ENCODE results near the gene MR1.

DNA sequence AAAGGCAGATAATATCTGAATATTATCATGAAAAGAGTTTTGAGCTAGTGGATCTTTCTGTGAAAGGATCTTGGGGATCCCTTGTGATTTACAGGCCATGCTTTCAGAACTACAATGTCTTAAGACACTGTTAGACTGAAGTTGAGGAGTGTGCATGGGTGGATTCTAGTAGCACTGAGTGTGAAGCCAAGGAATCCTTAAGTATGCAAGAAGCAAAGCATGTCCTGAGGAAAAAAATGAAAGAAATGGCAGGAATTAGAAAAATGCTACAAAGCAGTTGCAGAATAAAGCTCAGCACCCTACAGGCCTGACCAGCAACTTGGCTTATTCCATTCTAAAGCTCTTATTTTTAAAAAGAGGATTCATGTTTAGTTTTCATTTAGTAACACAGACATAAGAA is 23.0 kb upstream of the MR1 start:
- TF ChIP-seq, protein P1, sequence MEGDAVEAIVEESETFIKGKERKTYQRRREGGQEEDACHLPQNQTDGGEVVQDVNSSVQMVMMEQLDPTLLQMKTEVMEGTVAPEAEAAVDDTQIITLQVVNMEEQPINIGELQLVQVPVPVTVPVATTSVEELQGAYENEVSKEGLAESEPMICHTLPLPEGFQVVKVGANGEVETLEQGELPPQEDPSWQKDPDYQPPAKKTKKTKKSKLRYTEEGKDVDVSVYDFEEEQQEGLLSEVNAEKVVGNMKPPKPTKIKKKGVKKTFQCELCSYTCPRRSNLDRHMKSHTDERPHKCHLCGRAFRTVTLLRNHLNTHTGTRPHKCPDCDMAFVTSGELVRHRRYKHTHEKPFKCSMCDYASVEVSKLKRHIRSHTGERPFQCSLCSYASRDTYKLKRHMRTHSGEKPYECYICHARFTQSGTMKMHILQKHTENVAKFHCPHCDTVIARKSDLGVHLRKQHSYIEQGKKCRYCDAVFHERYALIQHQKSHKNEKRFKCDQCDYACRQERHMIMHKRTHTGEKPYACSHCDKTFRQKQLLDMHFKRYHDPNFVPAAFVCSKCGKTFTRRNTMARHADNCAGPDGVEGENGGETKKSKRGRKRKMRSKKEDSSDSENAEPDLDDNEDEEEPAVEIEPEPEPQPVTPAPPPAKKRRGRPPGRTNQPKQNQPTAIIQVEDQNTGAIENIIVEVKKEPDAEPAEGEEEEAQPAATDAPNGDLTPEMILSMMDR (IDR thresholded peaks at IDR 0.05), result no peak
- no peak for TF ChIP-seq POLR2A (IDR thresholded peaks at IDR 0.05)
